GM19043 (cell line): ENCODE data around the gene TRIM71.
"Not testable (repeated sequence)": the region's sequence is repeated elsewhere in the genome, so short reads cannot be mapped to it uniquely, and the experiment has no call there.

Experiments used
- ATAC-seq: cut with Tn5 transposase; IDR thresholded peaks from one replicate; pipeline ENCODE4 v1.9.1; 2021; ENCODE audit warnings: low read depth; ENCODE audit not compliant: unreplicated experiment

The TRIM71 gene

GRCh38 chr3:32818970-32819511, 1.2 kb downstream of the TRIM71 start:
- no peak for ATAC-seq

GRCh38 chr3:32819551-32820348, 2.0 kb downstream of the TRIM71 start:
- no peak for ATAC-seq

GRCh38 chr3:32820430-32820829, 2.6 kb downstream of the TRIM71 start:
- ATAC-seq: no peak

GRCh38 chr3:32820971-32821685, 3.3 kb downstream of the TRIM71 start:
- no peak for ATAC-seq

- no peak for ATAC-seq
Measured at GRCh38 chr3:32821686-32822296, 4.0 kb downstream of the TRIM71 start.

GRCh38 chr3:32822609-32823498, 5.1 kb downstream of the TRIM71 start:
- no peak for ATAC-seq

GRCh38 chr3:32823641-32824184, 5.9 kb downstream of the TRIM71 start:
- not testable (repeated sequence) for ATAC-seq

GRCh38 chr3:32825601-32826375, 8.0 kb downstream of the TRIM71 start:
- ATAC-seq: no peak

GRCh38 chr3:32831062-32831461, 13.3 kb downstream of the TRIM71 start:
- no peak for ATAC-seq

- ATAC-seq: no peak
Measured at GRCh38 chr3:32831791-32832190, 14.0 kb downstream of the TRIM71 start.

GRCh38 chr3:32832193-32832592, 14.4 kb downstream of the TRIM71 start:
- no peak for ATAC-seq

- ATAC-seq: no peak
Measured at GRCh38 chr3:32835049-32835371, 17.2 kb downstream of the TRIM71 start.

- ATAC-seq: no peak
Measured at GRCh38 chr3:32835961-32836360, 18.2 kb downstream of the TRIM71 start.

GRCh38 chr3:32836601-32837000, 18.8 kb downstream of the TRIM71 start:
- ATAC-seq: no peak

- no peak for ATAC-seq
Measured at GRCh38 chr3:32837366-32837765, 19.6 kb downstream of the TRIM71 start.

- no peak for ATAC-seq
Measured at GRCh38 chr3:32837789-32838188, 20.0 kb downstream of the TRIM71 start.

- no peak for ATAC-seq
Measured at GRCh38 chr3:32839714-32840085, 21.9 kb downstream of the TRIM71 start.

GRCh38 chr3:32840086-32840841, 22.5 kb downstream of the TRIM71 start:
- ATAC-seq: no peak

- no peak for ATAC-seq
Measured at GRCh38 chr3:32841341-32841740, 23.5 kb downstream of the TRIM71 start.
